PC-3 (cell line): Measurements from ENCODE around the gene DLGAP4. TPM values are rescaled to one million over a fixed set of nuclear protein-coding genes. Genes with fewer than 3 reads are reported as not detected.

Source experiments
- ATAC-seq: fragments of 200-7000 bp; cut with Tn5 transposase; 2 replicates; pipeline ENCODE4 v1.9.1; 2020; ENCODE audit warnings: mild to moderate bottlenecking, moderate library complexity
- BruUV-seq: library from RNA; stranded (reverse); fragments of 400-500 nt; replicated peaks from 2 replicates; lab custom pipeline; 2021; lab: Mats Ljungman, UMichigan
- CTCF ChIA-PET: fragments of 300-600 bp; sonication (Branson Sonifier 250); formaldehyde crosslinking; loops from one replicate; lab custom pipeline; 2022; ENCODE audit warnings: antibody characterized with exemption; lab: Charles Lee
- POLR2A ChIA-PET: fragments of 300-600 bp; sonication (Branson Sonifier 250); formaldehyde crosslinking; loops from one replicate; lab custom pipeline; 2022; ENCODE audit warnings: antibody characterized with exemption; ENCODE audit not compliant: unreplicated experiment; lab: Charles Lee
- DNase-seq: peaks from one replicate; pipeline ENCODE4 v3.0.0-alpha.2; 2015
- H2AFZ ChIP-seq: fragments of 300-600 bp; sonication (generic); 2 replicates; pipeline ENCODE4 v1.6.0; 2016; ENCODE audit warnings: antibody characterized with exemption, low read length
- H3F3A ChIP-seq: fragments of 300-600 bp; sonication (generic); one replicate; pipeline ENCODE4 v1.6.0; 2017; ENCODE audit warnings: antibody characterized with exemption, low read length, control low read depth, mild to moderate bottlenecking; ENCODE audit not compliant: unreplicated experiment
- H3K27ac ChIP-seq: fragments of 300-600 bp; sonication (generic); 2 replicates; pipeline ENCODE4 v1.5.1; 2016; ENCODE audit warnings: mild to moderate bottlenecking, low read length
- H3K27me3 ChIP-seq: fragments of 300-600 bp; sonication (generic); 2 replicates; pipeline ENCODE4 v1.6.1; 2016; ENCODE audit warnings: low read length, mixed read lengths
- H3K36me3 ChIP-seq: fragments of 300-600 bp; sonication (generic); 2 replicates; pipeline ENCODE4 v1.6.1; 2016; ENCODE audit warnings: low read depth, mixed run types, low read length, mixed read lengths
- H3K4me1 ChIP-seq: fragments of 300-600 bp; sonication (generic); 2 replicates; pipeline ENCODE4 v1.5.1; 2016; ENCODE audit warnings: low read length; ENCODE audit not compliant: insufficient read depth
- H3K4me2 ChIP-seq: fragments of 300-600 bp; sonication (generic); 2 replicates; pipeline ENCODE4 v1.6.0; 2016; ENCODE audit warnings: low read length
- H3K4me3 ChIP-seq: fragments of 300-600 bp; sonication (generic); 2 replicates; pipeline ENCODE4 v1.5.1; 2016; ENCODE audit warnings: mild to moderate bottlenecking, low read length, mixed read lengths
- H3K79me2 ChIP-seq: fragments of 300-600 bp; sonication (generic); 2 replicates; pipeline ENCODE4 v1.6.1; 2017; ENCODE audit warnings: low read length, mixed read lengths
- H3K9ac ChIP-seq: fragments of 300-600 bp; sonication (generic); 2 replicates; pipeline ENCODE4 v1.6.0; 2016; ENCODE audit warnings: mild to moderate bottlenecking, low read length
- H3K9me2 ChIP-seq: fragments of 300-600 bp; sonication (generic); replicated peaks from 2 replicates; pipeline ENCODE4 v1.6.1; 2016; ENCODE audit warnings: mixed run types, low read length, mixed read lengths
- H3K9me3 ChIP-seq: fragments of 300-600 bp; sonication (generic); 2 replicates; pipeline ENCODE4 v1.6.1; 2016; ENCODE audit warnings: low read length, mixed read lengths
- H4K20me1 ChIP-seq: fragments of 300-600 bp; sonication (generic); 2 replicates; pipeline ENCODE4 v1.6.1; 2016; ENCODE audit warnings: low read length, mixed read lengths
- CTCF ChIP-seq: fragments of 300-600 bp; sonication (generic); conservative IDR thresholded peaks from 2 replicates; pipeline ENCODE4 v1.5.1; 2017; ENCODE audit warnings: antibody characterized with exemption, low read depth, mild to moderate bottlenecking, low read length
- EZH2 ChIP-seq: fragments of 300-600 bp; sonication (generic); IDR thresholded peaks from one replicate; pipeline ENCODE4 v1.6.1; 2017; ENCODE audit warnings: antibody characterized with exemption, mild to moderate bottlenecking, low read length; ENCODE audit not compliant: unreplicated experiment
- EZH2phosphoT487 ChIP-seq: fragments of 300-600 bp; sonication (generic); IDR thresholded peaks from 2 replicates; pipeline ENCODE4 v1.6.1; 2018; ENCODE audit warnings: mild to moderate bottlenecking, antibody characterized with exemption, low read length, borderline replicate concordance
- intact Hi-C: fragments of 100-400 bp; cut with micrococcal nuclease; formaldehyde crosslinking; loops from 2 replicates; pipeline ENCODE4 v1.9.0; 2023
- total RNA-seq: library from RNA; depleted of rRNA; stranded (reverse); fragments of >200 nt; gene quantifications from 2 replicates; pipeline ENCODE4 v1.2.3, GENCODE V29; 2014

DLGAP4 gene
- total RNA-seq, 1 experiment from 2014 or later = 21.0 TPM

GRCh38 chr20:36374995-36375394 is 68.9 kb downstream of the DLGAP4 start:
- Histone ChIP-seq H3K9me2 (no peaks in the 10 kb centered on the region), H3K4me3 (no peak overlapping the region), H3K9me3 (no peaks in the 10 kb centered on the region), H4K20me1 (no peaks in the 10 kb centered on the region), H3K9ac (no peak overlapping the region), H3K36me3 (no peaks in the 10 kb centered on the region), H3F3A (no peaks in the 10 kb centered on the region), H3K27me3 (peaks cover 52% of the 10 kb centered on the region), H3K4me1 (no peaks in the 10 kb centered on the region), H3K79me2 (no peaks in the 10 kb centered on the region), H2AFZ (no peak overlapping the region), H3K4me2 (no peak overlapping the region), H3K27ac (no peak overlapping the region)
- no peak for ATAC-seq
- TF ChIP-seq EZH2phosphoT487 (no peak), EZH2 (no peak), CTCF (no peak)
- BruUV-seq = no TSS peak
- no peak for DNase-seq
- ChIA-PET CTCF (no interaction called here), POLR2A (no interaction called here)
- intact Hi-C loops = no loop called here

GRCh38 chr20:36377348-36378326 is 71.5 kb downstream of the DLGAP4 start:
- Histone ChIP-seq H3K4me1 (no peaks in the 10 kb centered on the region), H3K79me2 (no peaks in the 10 kb centered on the region), H3K27me3 (peaks cover 57% of the 10 kb centered on the region), H3K4me2 (no peak overlapping the region), H3K27ac (no peak overlapping the region), H2AFZ (no peak overlapping the region), H3K9ac (no peak overlapping the region), H3K9me2 (no peaks in the 10 kb centered on the region), H3K4me3 (no peak overlapping the region), H3K9me3 (no peaks in the 10 kb centered on the region), H4K20me1 (no peaks in the 10 kb centered on the region), H3F3A (no peaks in the 10 kb centered on the region), H3K36me3 (no peaks in the 10 kb centered on the region)
- TF ChIP-seq EZH2 = no peak
- no peak for TF ChIP-seq CTCF
- TF ChIP-seq EZH2phosphoT487 = no peak
- no peak for ATAC-seq
- no TSS peak for BruUV-seq
- no peak for DNase-seq
- intact Hi-C loops = no loop called here
- POLR2A ChIA-PET = no interaction called here
- CTCF ChIA-PET = no interaction called here

- intact Hi-C loops = no loop called here
- no peak for ATAC-seq
- CTCF ChIA-PET = no interaction called here
Measured at GRCh38 chr20:36378686-36379085, 72.5 kb downstream of the DLGAP4 start.

More at GRCh38 chr20:36378686-36379085, 72.5 kb downstream of the DLGAP4 start:
- Histone ChIP-seq H3K4me1 (no peaks in the 10 kb centered on the region), H3K36me3 (no peaks in the 10 kb centered on the region), H3K4me2 (no peak overlapping the region), H2AFZ (no peak overlapping the region), H3K4me3 (no peak overlapping the region), H3K27me3 (peaks cover 54% of the 10 kb centered on the region), H3K27ac (no peak overlapping the region), H4K20me1 (no peaks in the 10 kb centered on the region), H3F3A (no peaks in the 10 kb centered on the region), H3K79me2 (no peaks in the 10 kb centered on the region), H3K9me2 (no peaks in the 10 kb centered on the region), H3K9me3 (no peaks in the 10 kb centered on the region), H3K9ac (no peak overlapping the region)
- no TSS peak for BruUV-seq
- POLR2A ChIA-PET = no interaction called here
- DNase-seq = no peak
- TF ChIP-seq CTCF (no peak), EZH2phosphoT487 (no peak), EZH2 (no peak)
